Hepatocyte (in vitro differentiated cells): Measurements from ENCODE around the gene SLC9A3. TPM values are rescaled to one million over a fixed set of nuclear protein-coding genes. Genes with fewer than 3 reads are reported as not detected.

Experiments
- DNase-seq: peaks from one replicate; pipeline ENCODE4 v3.0.0-alpha.2; 2016; ENCODE audit warnings: low spot score
- H2AFZ ChIP-seq: fragments of 200-600 bp; sonication (generic); 2 replicates; pipeline ENCODE4 v1.6.0; 2016; ENCODE audit warnings: antibody characterized with exemption, mild to moderate bottlenecking
- H3K27ac ChIP-seq: fragments of 200-600 bp; sonication (generic); 2 replicates; pipeline ENCODE4 v1.5.1; 2016; ENCODE audit warnings: mild to moderate bottlenecking
- H3K27me3 ChIP-seq: fragments of 200-600 bp; sonication (generic); 2 replicates; pipeline ENCODE4 v1.6.1; 2016
- H3K36me3 ChIP-seq: fragments of 200-600 bp; sonication (generic); replicated peaks from 2 replicates; pipeline ENCODE4 v1.5.1; 2016; ENCODE audit warnings: low read depth; ENCODE audit not compliant: insufficient read depth
- H3K4me1 ChIP-seq: fragments of 200-600 bp; sonication (generic); 2 replicates; pipeline ENCODE4 v1.5.1; 2016; ENCODE audit warnings: mild to moderate bottlenecking, moderate library complexity; ENCODE audit not compliant: insufficient read depth
- H3K4me2 ChIP-seq: fragments of 200-600 bp; sonication (generic); 2 replicates; pipeline ENCODE4 v1.6.0; 2016
- H3K4me3 ChIP-seq: fragments of 200-600 bp; sonication (generic); 2 replicates; pipeline ENCODE4 v1.5.1; 2016; ENCODE audit warnings: mild to moderate bottlenecking
- H3K79me2 ChIP-seq: fragments of 200-600 bp; sonication (generic); 2 replicates; pipeline ENCODE4 v1.6.0; 2017; ENCODE audit warnings: mild to moderate bottlenecking
- H3K9me2 ChIP-seq: fragments of 200-600 bp; sonication (generic); replicated peaks from 2 replicates; pipeline ENCODE4 v1.6.0; 2017; ENCODE audit warnings: mild to moderate bottlenecking; ENCODE audit not compliant: insufficient read depth
- H3K9me3 ChIP-seq: fragments of 200-600 bp; sonication (generic); 2 replicates; pipeline ENCODE4 v1.5.1; 2016; ENCODE audit warnings: low read depth, mild to moderate bottlenecking
- H4K20me1 ChIP-seq: fragments of 200-600 bp; sonication (generic); 2 replicates; pipeline ENCODE4 v1.6.0; 2016; ENCODE audit warnings: mild to moderate bottlenecking; ENCODE audit not compliant: insufficient read depth, poor library complexity, severe bottlenecking
- EZH2 ChIP-seq: fragments of 200-600 bp; sonication (generic); IDR thresholded peaks from 2 replicates; pipeline ENCODE4 v1.6.1; 2016; ENCODE audit warnings: antibody characterized with exemption, mild to moderate bottlenecking, borderline replicate concordance
- EZH2phosphoT487 ChIP-seq: fragments of 200-600 bp; sonication (generic); IDR thresholded peaks from one replicate; pipeline ENCODE4 v1.6.1; 2018; ENCODE audit warnings: antibody characterized with exemption, mild to moderate bottlenecking, low read depth, moderate library complexity; ENCODE audit not compliant: unreplicated experiment, severe bottlenecking
- WGBS: methylation state at CpG from one replicate; pipeline ENCODE4 v1.1.6; 2016; ENCODE audit warnings: low lambda C conversion rate; ENCODE audit errors: missing lambda C conversion rate; 5-methylcytosine and 5-hydroxymethylcytosine counted together
- polyA plus RNA-seq: library from polyadenylated mRNA; unstranded; fragments of >200 nt; fragmentation: Nextera tagmentation; extraction: Ambion mirVana; gene quantifications from 2 replicates; pipeline ENCODE4 v1.2.1, GENCODE V29; 2016
- total RNA-seq: library from RNA; depleted of rRNA; stranded (reverse); fragments of >200 nt; gene quantifications from 2 replicates; pipeline ENCODE4 v1.2.3, GENCODE V29; 2014
- TF ChIP-seq, protein P1 (sequence below): fragments of 200-600 bp; sonication (generic); IDR thresholded peaks from 2 replicates; pipeline ENCODE4 v1.5.1; 2016; ENCODE audit warnings: antibody characterized with exemption, mild to moderate bottlenecking; ENCODE audit not compliant: poor library complexity

Gene SLC9A3
- total and polyA plus RNA-seq, 2 experiments from 2014 or later: 4.8 to 7.4 TPM

- Histone ChIP-seq H3K27me3 (no peaks in the 10 kb centered on the region), H3K27ac (no peak overlapping the region), H3K4me1 (peaks cover 6% of the 10 kb centered on the region), H3K4me2 (peak overlapping the region; percentile 65), H2AFZ (no peak overlapping the region), H3K4me3 (no peak overlapping the region), H3K79me2 (no peaks in the 10 kb centered on the region), H3K36me3 (no peaks in the 10 kb centered on the region), H4K20me1 (no peaks in the 10 kb centered on the region), H3K9me3 (no peaks in the 10 kb centered on the region), H3K9me2 (no peaks in the 10 kb centered on the region)
- DNase-seq: no peak
- TF ChIP-seq EZH2 (no peak), EZH2phosphoT487 (no peak)
- TF ChIP-seq, protein P1, sequence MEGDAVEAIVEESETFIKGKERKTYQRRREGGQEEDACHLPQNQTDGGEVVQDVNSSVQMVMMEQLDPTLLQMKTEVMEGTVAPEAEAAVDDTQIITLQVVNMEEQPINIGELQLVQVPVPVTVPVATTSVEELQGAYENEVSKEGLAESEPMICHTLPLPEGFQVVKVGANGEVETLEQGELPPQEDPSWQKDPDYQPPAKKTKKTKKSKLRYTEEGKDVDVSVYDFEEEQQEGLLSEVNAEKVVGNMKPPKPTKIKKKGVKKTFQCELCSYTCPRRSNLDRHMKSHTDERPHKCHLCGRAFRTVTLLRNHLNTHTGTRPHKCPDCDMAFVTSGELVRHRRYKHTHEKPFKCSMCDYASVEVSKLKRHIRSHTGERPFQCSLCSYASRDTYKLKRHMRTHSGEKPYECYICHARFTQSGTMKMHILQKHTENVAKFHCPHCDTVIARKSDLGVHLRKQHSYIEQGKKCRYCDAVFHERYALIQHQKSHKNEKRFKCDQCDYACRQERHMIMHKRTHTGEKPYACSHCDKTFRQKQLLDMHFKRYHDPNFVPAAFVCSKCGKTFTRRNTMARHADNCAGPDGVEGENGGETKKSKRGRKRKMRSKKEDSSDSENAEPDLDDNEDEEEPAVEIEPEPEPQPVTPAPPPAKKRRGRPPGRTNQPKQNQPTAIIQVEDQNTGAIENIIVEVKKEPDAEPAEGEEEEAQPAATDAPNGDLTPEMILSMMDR: no peak
- WGBS: 60% methylated on average over 13 of the region's 20 CpGs
Observed at GRCh38 chr5:565782-566440, 41.7 kb upstream of the SLC9A3 start.

GRCh38 chr5:561408-561807 lies 37.2 kb upstream of the SLC9A3 start:
- Histone ChIP-seq H3K36me3 (no peaks in the 10 kb centered on the region), H3K9me2 (no peaks in the 10 kb centered on the region), H3K9me3 (no peaks in the 10 kb centered on the region), H3K27me3 (no peaks in the 10 kb centered on the region), H4K20me1 (no peaks in the 10 kb centered on the region), H3K27ac (no peak overlapping the region), H3K4me2 (no peak overlapping the region), H3K4me1 (peaks cover 11% of the 10 kb centered on the region), H3K4me3 (no peak overlapping the region), H2AFZ (no peak overlapping the region), H3K79me2 (no peaks in the 10 kb centered on the region)
- no peak for DNase-seq
- 91% methylated on average over 10 of the region's 21 CpGs for WGBS
- TF ChIP-seq, protein P1: no peak
- TF ChIP-seq EZH2phosphoT487 (no peak), EZH2 (no peak)

DNA sequence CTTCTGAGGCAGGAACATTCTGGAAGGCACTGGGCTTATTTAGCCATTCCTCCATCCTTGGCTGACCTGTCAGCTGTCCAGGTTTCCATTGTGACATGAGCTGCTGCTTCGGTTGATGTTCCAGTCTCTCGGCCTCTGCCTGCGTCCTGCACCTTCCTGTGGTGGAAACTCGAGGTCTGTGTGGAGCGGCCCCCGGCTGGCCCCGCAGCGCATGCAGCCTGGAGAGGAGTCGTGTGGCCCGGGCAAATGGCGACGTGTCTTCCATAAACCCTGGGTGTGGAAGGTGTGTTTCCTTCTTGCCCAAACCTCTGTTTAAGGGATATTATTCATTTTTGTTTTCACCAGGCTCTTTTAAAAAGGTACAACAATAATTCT lies 36.5 kb upstream of the SLC9A3 start:
- no peaks in the 10 kb centered on the region for H3K9me2 ChIP-seq
- peaks cover 7% of the 10 kb centered on the region for H3K4me1 ChIP-seq
- H3K27ac ChIP-seq: no peak overlapping the region
- no peaks in the 10 kb centered on the region for H3K79me2 ChIP-seq
- no peak overlapping the region for H3K4me2 ChIP-seq
- H3K27me3 ChIP-seq: no peaks in the 10 kb centered on the region
- H3K36me3 ChIP-seq: no peaks in the 10 kb centered on the region
- WGBS: 89% methylated on average over 12 of the region's 12 CpGs
- no peak for TF ChIP-seq EZH2phosphoT487
- TF ChIP-seq, protein P1: no peak
- TF ChIP-seq EZH2: no peak
- no peak overlapping the region for H2AFZ ChIP-seq
- no peak overlapping the region for H3K4me3 ChIP-seq
- no peaks in the 10 kb centered on the region for H4K20me1 ChIP-seq
- DNase-seq: no peak
- no peaks in the 10 kb centered on the region for H3K9me3 ChIP-seq
